Glomerular visceral epithelial cell (primary cell): ENCODE results near the gene IRX2.

Experiments
- DNase-seq: peaks from one replicate; pipeline ENCODE4 v3.0.0-alpha.2; 2016; ENCODE audit errors: extremely low spot score

Gene IRX2

GRCh38 chr5:2751592-2752021, at the start of gene IRX2:
Gene IRX2, minus strand, starts transcription at chr5:2751677. Its CDS starts 264 bp downstream, at chr5:2751413.
- DNase-seq, result no peak

GRCh38 chr5:2800035-2800434, 48.6 kb upstream of the IRX2 start:
- DNase-seq, result no peak

- DNase-seq, result no peak
Measured at GRCh38 chr5:2797981-2798380, 46.5 kb upstream of the IRX2 start.

GRCh38 chr5:2797160-2797559, 45.7 kb upstream of the IRX2 start:
- no peak for DNase-seq

GRCh38 chr5:2783223-2783622, 31.7 kb upstream of the IRX2 start:
- no peak for DNase-seq

GRCh38 chr5:2782658-2783057, 31.2 kb upstream of the IRX2 start:
- no peak for DNase-seq

- DNase-seq, result no peak
Measured at GRCh38 chr5:2780421-2781171, 29.1 kb upstream of the IRX2 start.

GRCh38 chr5:2779459-2779858, 28.0 kb upstream of the IRX2 start:
- no peak for DNase-seq

- DNase-seq, result no peak
Measured at GRCh38 chr5:2776337-2777302, 25.1 kb upstream of the IRX2 start.

GRCh38 chr5:2773327-2773726, 21.9 kb upstream of the IRX2 start:
- DNase-seq, result no peak

GRCh38 chr5:2767089-2767488, 15.6 kb upstream of the IRX2 start:
- no peak for DNase-seq

- DNase-seq, result no peak
Measured at GRCh38 chr5:2764581-2764980, 13.1 kb upstream of the IRX2 start.

- no peak for DNase-seq
Measured at GRCh38 chr5:2763533-2763794, 12.0 kb upstream of the IRX2 start.

GRCh38 chr5:2762744-2763532, 11.5 kb upstream of the IRX2 start:
- DNase-seq, result no peak

- no peak for DNase-seq
Measured at GRCh38 chr5:2761921-2762488, 10.5 kb upstream of the IRX2 start.

GRCh38 chr5:2759696-2760461, 8.4 kb upstream of the IRX2 start:
- no peak for DNase-seq

- DNase-seq, result no peak
Measured at GRCh38 chr5:2759091-2759490, 7.6 kb upstream of the IRX2 start.

GRCh38 chr5:2758632-2759031, 7.2 kb upstream of the IRX2 start:
- DNase-seq, result no peak

GRCh38 chr5:2757563-2758351, 6.3 kb upstream of the IRX2 start:
- DNase-seq, result no peak
